NCI-H2227 treated with DMSO at 0.1 percent for 48 hours (cell line): ENCODE results near the gene NPR1.
A peak's percentile ranks its signal among the peaks of the same experiment; 100 is the strongest.

Experiments used
- DNase-seq: peaks from one replicate; lab custom pipeline; 2025; lab: John Stamatoyannopoulos, UW

Gene NPR1

DNA sequence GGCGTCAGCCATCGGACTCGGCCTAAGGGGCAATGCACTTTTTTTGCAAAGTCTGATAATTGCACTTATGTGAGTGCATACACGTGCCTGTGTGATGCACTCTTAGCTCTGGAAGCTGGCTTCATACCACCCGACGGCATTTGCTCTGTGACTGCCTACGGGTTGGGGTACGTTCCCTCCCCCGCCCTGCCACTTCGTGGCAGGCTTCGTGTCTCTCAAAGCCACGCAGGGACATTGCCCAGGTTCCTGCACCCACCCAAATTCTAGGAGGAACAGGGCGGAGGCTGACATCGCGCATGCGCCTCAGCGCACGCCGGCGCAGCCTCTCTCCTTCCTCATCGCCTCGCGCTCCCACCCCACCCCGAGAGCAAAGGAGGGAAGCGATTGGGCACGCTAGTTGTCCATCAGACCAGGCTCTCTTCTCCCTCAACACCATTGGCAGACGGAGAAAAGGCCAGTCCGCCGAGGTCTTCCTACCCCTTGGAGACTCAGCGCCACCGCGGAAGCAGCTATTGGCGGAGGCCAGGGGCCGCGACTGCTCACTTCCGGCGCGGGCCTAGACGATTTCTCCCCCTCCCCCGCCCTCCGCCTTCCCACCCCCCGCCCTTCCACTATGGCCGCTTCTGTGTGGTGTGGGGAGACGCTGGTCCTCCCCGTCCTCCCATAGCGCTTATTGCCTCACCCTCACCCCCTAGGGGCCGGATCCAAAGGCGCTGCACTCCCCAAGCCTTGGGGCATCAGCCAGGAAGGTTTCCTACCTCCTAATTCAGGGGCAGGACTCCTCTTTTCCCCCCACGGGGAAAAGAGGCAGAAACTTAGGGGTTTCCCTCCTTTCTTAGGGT lies 49.2 kb downstream of the NPR1 start, which contains the start of gene INTS3:
Gene INTS3, plus strand, starts transcription at position 588 of the 842 bp plus-strand sequence. CDS start 585 bp downstream, outside the sequence.
- peak; percentile 99 for DNase-seq

DNA sequence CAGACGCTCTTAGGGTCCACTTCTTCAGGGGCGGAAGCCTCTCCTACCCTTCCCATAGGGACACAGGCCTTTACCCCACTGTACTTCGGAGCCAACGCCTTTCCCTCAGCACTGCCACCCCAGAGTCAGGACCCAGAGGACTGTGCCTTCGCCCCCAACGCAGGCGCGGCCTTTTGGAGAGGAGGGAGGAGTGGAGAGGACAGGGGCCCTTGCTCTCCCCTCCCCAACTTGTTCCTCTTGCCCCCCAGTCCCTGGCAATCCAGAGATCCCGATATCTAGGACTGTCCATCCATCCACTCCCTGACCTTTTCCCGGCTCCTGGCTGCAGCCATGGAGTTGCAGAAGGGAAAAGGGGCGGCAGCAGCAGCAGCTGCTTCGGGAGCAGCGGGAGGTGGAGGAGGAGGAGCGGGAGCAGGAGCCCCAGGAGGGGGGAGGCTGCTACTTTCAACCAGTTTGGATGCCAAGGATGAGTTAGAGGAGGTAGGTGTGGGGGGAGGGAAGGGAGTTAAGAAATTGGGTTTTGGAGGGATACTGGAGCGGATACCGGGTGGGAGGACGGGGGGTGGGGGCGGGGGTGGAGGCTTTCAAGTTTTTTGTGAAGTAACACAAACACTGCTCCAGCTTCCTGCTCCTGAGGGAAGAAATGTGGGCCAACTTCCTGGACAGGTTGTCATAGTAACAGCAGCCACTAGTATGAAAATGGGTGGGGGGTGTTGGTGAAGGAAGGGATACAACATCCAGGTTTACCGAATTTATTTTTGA lies 50.0 kb downstream of the NPR1 start:
- DNase-seq, result peak; percentile 63

DNA sequence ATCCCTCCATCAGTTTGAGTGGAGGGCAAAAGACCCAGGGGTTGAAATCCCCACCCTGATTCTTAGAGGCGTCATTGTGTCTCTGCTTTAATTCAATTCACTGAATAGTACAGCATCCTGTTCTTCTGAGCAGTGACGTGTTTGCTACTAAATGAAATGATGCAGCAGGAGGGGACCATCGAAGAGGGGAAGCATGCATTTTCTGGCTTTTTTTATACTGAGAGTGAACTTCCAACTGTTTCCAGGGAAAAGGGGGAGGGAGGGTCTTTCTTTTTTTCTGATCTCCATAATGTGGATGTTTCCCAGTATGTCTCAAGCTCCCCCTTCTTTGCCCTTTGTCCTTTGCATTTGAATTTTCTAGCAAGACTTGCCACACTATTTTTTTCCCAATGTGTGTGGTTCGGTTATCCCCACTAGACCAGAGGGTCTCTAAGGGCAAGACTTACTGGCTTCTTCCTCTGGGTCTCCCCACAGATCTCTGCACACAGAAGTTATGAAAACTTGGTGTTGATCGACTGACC lies 52.0 kb downstream of the NPR1 start:
- DNase-seq, result no peak

DNA sequence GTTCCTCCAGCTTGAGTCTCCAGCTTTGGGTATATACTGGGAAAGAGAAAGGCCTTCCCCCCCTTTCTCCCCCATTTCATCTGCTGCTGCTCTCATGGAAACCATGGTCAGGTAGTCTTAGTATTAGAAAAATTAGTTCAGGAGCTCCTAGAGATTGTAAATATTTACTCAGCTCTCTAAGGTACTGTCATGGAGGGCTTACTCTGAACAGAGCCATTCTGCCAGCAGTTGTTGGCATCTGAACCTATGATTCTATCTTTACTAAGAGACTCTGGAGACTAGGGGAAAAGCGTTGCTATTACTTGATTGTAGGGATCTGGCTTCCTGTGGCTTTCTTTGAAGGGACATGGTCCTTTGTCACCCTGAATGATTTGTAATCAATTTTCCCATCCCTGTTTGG lies 55.5 kb downstream of the NPR1 start:
- DNase-seq, result no peak

DNA sequence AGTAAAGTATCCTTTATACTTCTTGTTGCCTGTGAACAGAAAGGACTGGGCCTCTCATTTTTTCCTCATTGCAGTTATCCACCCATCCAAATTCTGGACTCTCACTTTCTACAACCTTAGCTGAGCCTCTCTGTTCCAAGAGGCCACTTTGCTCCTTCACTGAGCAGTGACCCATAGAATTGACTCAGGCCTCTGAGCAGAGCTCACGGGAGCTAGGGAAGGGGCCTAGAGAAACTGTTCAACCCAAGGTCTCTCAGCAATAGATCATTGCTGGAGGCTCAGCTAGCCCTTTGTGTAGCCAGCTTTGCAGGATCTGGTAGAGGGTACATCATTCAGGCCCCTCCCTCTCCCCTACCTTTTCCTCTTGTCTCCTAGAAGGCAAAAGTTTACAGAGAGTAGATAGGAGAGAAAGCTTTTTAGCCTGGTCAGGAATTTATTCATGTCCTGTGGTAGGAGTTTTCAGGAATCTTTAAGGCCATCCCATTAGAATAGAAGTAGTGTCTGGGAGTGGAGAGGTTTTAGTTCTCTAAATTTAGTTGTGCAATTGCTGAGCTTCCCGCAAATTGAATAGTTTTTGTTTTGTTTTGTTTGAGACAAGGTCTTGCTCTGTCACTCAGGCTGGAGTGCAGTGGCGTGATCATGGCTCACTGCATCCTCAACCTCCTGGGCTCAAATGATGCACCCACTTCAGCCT lies 56.1 kb downstream of the NPR1 start:
- no peak for DNase-seq

DNA sequence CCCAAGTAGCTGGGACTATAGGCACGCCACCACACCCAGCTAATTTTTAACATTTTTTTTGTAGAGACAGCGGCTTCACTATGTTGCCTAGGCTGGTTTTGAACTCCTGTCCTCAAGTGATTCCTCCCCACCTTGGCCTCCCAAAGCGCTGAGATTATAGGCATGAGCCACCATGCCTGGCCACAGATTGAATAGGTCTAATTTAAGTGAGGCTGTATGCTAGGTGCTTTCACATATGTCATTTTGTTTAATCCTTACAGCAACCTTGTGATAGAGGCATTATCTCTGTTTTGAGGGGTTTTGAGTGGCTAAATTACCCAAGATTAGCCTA lies 56.6 kb downstream of the NPR1 start:
- no peak for DNase-seq

DNA sequence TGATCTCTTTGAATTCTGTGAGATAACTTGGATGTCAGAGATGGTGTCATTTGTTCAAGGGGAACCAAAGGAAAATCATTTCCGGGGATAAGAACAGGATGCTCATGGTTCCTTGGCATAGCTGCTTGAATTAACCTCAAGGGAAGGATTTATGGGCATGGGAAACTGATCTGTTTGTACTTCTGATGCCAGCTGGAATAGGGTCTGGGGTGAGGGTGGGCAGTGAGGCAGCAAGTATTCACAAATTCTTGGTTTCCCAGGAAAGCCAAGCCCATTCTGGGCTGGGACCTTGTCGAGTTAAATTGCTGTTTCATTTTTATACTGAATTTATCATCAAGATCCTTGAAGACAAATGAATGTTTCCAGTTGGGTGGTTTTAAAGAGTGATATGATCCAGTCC lies 63.5 kb downstream of the NPR1 start:
- no peak for DNase-seq

DNA sequence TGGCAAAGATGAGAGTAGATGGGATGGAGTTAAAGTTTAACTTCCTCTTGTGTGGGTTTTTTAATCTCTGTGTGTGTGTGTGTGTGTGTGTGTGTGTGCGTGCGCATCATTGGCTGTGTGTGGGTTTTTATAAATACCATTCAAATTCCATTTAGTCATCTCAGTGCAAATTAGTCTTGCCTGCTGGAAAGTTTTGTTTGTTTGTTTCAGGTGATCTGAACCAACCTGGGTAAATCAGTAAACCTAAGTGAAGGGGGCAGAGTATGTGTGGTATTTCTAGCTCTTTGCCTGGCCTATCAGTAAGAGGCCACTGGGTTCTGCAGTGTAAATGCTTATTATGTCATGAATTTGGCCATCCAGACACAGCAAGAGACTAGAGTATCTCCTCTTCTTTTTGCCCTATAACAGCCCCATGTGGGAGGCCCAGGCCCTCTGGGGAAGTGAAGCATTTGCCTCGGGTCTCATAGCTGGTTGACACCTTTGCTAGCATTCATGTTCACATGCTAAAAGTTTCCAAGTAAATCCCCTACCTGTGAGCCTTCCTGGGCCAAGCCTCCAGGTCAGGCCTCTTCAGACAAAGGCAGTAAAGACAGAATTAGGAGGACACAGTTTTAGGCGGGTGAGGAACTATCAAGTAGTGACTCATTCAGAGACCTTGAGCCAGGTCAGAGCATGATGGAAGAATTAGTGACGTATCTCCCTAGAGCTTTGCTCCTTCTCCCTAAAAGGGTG lies 64.1 kb downstream of the NPR1 start:
- no peak for DNase-seq
